GM10847 (cell line): ENCODE data around the gene DIP2C.

Experiments used
- POLR2A ChIP-seq: IDR thresholded peaks from 2 replicates; pipeline ENCODE4 v1.6.1; 2011; ENCODE audit not compliant: insufficient read length; ENCODE audit errors: extremely low read depth

Gene DIP2C

GRCh38 chr10:386771-387592 lies 302.5 kb downstream of the DIP2C start:
- TF ChIP-seq POLR2A: no peak

DNA sequence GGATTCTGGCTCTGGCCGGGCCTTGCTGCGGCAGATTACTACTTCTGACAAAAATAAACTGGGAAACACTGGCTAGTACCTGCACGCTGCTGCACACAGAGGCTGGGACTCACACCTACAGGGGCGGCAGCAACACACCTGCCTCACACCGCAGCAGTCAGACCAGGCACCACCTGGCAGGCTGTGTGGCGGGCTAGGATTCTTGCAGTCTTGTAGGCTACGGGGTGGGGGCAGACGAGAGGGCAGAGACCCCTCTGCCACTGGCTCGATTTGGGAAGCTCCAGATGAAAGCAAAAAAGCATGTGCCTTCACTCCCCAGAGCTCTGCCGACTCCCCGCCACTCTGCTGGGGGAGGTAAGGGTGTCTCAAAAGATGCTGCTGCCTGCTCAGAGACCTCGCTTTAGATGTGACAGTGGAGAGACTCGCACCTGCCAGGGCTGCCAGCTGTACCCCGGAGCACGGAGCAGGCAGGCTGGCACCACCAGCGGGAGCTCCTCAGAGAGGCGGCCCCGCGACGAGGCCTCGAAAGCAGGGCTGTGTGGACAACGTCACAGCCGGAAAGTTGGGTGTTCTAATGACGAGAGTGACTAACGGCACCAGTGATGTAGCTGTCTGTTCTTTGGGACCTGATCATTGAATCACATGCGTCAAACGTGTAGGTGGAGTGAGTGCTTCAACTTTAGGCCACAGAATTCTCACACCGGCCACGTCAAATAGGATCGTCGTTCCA lies 303.7 kb downstream of the DIP2C start:
- no peak for TF ChIP-seq POLR2A

DNA sequence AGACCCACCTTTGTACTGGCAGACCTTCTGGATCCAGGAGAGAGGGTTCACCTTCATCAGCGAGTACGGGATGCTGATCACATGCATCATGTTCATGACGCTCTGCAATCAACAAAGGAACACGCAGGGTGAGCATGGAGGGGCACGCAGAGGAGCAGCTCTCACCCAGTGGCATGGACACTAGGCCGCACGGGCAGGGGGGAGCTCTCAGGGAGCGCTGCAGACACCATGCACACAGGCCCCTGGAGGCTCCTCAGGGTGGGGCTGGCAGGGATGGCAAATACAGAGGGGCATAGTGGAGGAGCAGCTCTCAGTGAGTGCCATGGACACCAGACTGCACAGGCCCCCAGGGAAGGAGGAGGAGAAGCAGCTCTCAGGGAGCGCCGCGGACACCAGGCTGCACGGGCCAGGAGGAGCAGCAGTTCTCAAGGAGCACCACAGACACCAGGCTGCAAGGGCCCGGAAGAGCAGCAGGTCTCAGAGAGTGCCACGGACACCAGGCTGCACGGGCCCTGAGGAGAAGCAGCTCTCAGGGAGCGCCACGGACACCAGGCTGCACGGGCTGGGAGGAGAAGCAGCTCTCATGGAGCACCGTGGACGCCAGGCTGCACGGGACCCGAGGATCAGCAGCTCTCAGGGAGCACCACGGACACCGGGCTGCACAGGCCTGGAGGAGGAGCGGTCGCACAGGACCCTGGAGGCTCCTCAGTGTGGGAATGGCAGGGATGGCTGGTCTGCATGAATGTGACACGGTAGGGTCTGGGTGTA lies 304.7 kb downstream of the DIP2C start:
- no peak for TF ChIP-seq POLR2A

- no peak for TF ChIP-seq POLR2A
Measured at GRCh38 chr10:383519-383918, 305.9 kb downstream of the DIP2C start.

DNA sequence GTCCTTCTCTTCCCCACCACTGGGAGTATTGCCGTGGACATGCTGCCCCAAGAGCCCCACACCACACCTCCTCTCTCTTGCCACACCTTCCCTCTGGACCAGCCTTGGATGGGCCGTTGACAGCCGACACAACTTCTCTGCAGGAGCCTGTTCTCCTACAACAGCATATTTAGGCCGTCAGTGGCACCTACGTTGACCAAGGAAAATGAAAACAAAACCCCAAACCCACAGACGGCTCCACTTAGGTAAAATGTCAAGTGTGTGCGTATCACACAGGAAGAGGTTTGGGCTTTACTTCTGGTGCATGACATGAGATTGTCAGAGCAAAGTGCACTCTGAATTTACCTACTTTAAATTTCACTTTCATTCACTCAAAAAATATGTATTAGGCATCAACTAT lies 307.7 kb downstream of the DIP2C start:
- no peak for TF ChIP-seq POLR2A

- TF ChIP-seq POLR2A: no peak
Measured at GRCh38 chr10:381346-381745, 308.1 kb downstream of the DIP2C start.

GRCh38 chr10:380313-380940 lies 309.0 kb downstream of the DIP2C start:
- TF ChIP-seq POLR2A: no peak

DNA sequence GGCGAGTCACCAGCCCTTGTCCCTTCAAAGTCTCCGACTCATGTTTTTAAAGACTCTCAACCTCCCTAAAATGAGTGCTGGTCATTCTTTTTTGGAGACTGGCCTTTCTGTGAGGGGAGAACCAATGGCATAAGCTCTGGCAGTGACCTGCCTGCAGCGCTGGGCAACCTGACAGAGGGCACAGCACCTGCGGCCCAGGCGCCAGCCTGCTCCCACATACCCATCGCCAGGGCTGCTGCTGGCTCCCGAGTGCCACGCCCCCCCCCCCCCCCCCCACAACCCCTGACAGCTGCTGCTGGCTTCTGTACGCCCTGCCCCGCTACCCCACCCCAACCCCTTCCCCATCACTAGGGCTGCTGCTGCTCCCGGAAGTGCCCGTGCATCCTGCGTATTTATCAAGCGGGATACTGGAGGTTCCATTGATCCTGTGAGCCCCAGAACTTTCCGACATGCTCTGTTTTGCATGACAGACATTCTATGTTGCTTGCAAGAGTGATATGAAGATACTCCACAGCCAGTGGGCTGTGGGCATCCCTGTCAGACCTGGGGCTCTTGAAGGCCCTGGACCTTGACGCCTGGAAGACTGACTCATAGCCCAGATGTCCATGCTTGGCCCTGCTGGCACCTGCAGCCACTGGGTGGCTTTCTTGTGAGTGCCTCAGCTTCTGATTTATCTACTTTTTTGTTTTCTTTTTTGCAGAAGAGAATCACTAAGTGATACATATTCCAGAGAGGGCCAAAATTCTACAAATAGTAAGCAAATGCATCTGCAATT lies 310.4 kb downstream of the DIP2C start:
- no peak for TF ChIP-seq POLR2A

DNA sequence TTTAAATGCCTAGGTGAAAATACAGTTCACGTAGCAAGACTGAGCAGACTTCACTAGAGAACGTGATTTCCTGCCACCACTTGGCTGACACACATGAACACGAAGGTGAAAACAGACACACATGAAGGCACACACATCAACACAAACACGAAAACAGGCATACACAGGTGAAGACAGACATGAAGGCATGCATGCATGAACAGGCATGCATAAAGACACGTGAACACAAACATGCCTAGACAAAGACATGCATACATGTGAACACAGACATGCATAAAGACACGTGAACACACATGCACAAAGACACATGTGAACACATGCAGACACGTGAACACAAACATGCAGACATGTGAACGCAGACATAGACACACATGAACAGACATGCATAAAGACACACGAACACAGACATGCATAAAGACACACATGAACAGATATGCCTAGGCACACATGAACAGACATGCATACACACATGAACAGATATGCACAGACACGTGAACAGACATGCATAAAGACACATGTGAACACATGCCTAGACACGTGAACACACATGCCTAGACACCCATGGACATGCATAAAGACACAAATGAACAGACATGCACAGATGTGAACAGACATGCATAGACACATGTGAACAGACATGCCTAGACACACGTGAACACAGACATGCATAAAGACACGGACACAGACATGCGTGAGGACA lies 311.1 kb downstream of the DIP2C start:
- TF ChIP-seq POLR2A: no peak

DNA sequence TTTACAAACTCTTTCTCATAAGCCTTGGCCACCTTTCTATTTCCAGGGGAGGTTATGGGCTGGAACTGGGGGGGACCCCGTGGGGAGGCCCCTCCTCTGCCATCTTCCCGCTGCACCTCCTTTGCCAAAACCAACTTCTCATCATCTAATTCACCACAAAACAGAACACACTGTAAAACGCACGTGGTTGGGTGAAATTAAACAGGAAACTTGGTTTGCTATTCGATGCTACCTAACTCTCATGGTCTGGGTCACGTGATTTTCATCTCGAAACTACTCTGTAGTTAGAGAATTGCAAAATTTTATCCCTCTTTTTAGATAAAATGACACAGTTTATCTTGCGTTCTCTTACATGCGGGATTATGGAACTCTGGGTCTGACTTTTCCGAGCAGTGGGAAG lies 312.2 kb downstream of the DIP2C start:
- TF ChIP-seq POLR2A: no peak

GRCh38 chr10:375815-376505 lies 313.5 kb downstream of the DIP2C start:
- TF ChIP-seq POLR2A: no peak

- no peak for TF ChIP-seq POLR2A
Measured at GRCh38 chr10:374354-374753, 315.1 kb downstream of the DIP2C start.

DNA sequence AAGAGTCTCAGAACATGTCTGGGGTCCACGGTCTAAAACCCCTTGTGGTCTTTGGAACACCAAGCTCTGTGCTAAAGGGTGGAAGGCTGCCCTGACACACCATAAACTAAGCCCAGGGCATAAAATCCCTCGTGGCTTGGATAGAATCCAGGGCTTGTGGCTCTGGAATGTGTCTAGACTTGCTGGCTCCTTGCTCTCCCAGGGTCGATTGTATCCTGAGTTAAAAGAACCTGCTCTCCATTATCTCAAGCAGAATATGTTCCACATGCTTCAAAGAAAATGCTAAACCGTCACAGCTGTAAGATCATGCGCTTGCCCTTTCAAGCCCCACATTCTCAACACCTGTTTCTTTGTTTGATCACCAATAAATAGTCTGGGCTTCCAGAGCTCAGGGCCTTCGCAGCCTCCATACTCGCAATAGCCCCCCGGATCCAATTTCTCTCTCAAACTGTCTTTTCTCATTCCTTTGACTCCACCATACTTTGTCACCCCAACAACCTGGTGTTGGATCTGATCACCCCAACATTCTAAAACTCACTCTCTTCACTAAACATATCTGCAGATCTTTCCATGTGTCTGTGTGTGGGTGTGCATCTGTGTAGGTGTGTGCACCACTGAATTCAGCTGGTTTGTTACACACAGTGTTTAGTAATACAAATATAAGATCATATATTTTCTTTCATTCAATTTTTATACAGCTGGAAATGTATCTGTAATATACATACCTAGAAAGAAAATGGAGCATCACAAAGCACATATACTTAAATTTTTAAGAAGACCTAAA lies 315.8 kb downstream of the DIP2C start:
- TF ChIP-seq POLR2A: no peak
